ENCODE data around the gene TANGO2. TPM values are rescaled to one million over a fixed set of nuclear protein-coding genes. Genes with fewer than 3 reads are reported as not detected.

The TANGO2 gene
- total and polyA plus RNA-seq, 2 of the 8 experiments (the other 6 are each of a cell fraction or from before 2014, with no cell fraction given): 10.1 to 18.4 TPM

DNA sequence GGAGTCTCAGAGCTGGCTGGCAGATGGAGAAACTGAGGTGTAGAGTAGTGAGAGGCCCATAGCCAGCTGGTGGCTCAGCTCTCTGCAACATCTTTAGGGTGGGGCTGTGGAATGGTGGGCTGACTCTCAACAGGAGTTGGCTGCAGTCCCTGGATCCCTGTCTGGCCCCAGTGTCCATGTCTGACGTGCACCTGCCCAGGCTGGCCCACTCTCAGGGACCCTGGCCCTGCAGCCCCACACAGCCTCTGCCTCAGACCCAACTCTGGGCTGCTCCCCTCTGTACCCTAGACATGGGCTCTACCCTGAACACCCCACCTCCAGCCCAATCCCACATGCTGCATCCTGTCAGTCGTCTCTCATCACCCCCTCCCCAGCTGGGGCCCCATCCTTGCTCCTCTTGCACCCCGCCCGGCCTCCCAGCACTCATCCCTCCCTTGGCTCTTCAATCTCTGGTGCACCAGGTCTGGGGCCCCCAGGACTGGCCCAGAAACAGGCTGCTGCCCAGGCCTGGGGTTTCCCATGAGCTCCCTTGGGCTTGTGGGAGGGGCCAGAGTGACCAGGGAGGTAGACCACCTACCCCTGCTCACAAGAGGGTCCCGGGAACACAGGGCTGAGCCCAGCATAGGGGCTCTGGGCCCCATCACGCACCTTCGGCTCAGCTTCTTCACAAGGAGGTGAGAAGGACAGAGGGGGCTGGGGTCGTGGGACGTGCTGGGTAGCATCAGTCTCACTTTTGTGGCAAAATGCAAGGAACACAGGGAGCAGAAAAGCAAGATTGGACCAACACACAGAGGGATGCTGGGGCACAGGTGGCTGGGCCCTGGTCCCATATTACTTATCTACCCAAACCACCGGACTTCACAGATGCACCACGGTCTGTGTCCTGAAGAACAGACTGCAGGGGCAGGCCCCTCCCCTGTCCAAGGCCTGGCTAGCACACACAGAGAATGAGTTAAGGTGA is 35.8 kb upstream of the TANGO2 start:
- H3K9ac ChIP-seq (replicated peaks in 1 of 4; ENCODE audit: extremely low read depth in 1 of 4, low read depth in 3 of 4, low read length in 3 of 4): no peak overlapping the region
- H3K4me1 ChIP-seq (replicated peaks in 1 of 4; ENCODE audit: control insufficient read depth in 3 of 4, insufficient read depth in 4 of 4, low read length in 3 of 4): peaks cover 0 to 17% (median 11%) of the 10 kb centered on the region in 4 experiments; a peak in 5 of 7 replicates
- H3K18ac ChIP-seq (ENCODE audit: extremely low read depth, low read length): no peak overlapping the region
- H2BK12ac ChIP-seq (ENCODE audit: low read depth, low read length): no peak overlapping the region
- H3K23ac ChIP-seq (ENCODE audit: insufficient read length): no peak overlapping the region
- peaks cover 4% of the 10 kb centered on the region; the same call in 1 of the 2 replicates for H3K23me2 ChIP-seq (ENCODE audit: low read depth, low read length)
- no peak overlapping the region for H2BK5ac ChIP-seq (ENCODE audit: low read depth, low read length)
- no peak for DNase-seq (ENCODE audit: low read depth in 1 of 2, low spot score in 2 of 2)
- peaks cover 10 to 22% of the 10 kb centered on the region in 2 experiments for H4K20me1 ChIP-seq (replicated peaks in 1 of 2; ENCODE audit: control insufficient read depth in 1 of 2, insufficient read depth in 2 of 2, low read length in 2 of 2)
- POLR2A ChIA-PET (ENCODE audit: partially characterized antibody): interaction anchor here (1.2 to 2.7 kb wide), 7 partner anchors 10 to 138 kb away, joined by 3 to 13 read pairs (median 4); no protein-coding TSS in a partner anchor
- WGBS, 2 experiments (ENCODE audit: extremely low coverage in 1 of 2, insufficient coverage in 1 of 2, insufficient read length in 1 of 2, insufficient replicate concordance in 2 of 2, low coverage in 1 of 2, low lambda C conversion rate in 2 of 2, missing lambda C conversion rate in 1 of 2): 82% methylated on average over 11 of the region's 11 CpGs; no CpG with 5 or more reads in 1 of the 2 experiments
- no peak for FAIRE-seq
- H3K27ac ChIP-seq (ENCODE audit: low read depth, low read length): no peak overlapping the region
- H3K14ac ChIP-seq (ENCODE audit: insufficient read length): no peak overlapping the region
- peak overlapping the region in 1 of 2 experiments; percentile 89; a peak in 1 of 4 replicates for H3K4me2 ChIP-seq (ENCODE audit: insufficient read depth in 1 of 2, low read depth in 2 of 2, low read length in 2 of 2)
- H3K27me3 ChIP-seq (replicated peaks in 1 of 4; ENCODE audit: control insufficient read depth in 3 of 4, extremely low read depth in 1 of 4, insufficient read depth in 3 of 4, low read length in 3 of 4): no peaks in the 10 kb centered on the region
- peak overlapping the region; percentile 40; the same call in 1 of the 2 replicates for H2BK15ac ChIP-seq (ENCODE audit: low read length)
- no peak overlapping the region for H3K56ac ChIP-seq (replicated peaks; ENCODE audit: insufficient read length, low read depth, low read length)
- no peak overlapping the region for H2BK20ac ChIP-seq (ENCODE audit: low read length)
- H4K8ac ChIP-seq (ENCODE audit: extremely low read depth, insufficient read depth, low read length): peak overlapping the region; percentile 75; the same call in 1 of the 2 replicates
- H3K36me3 ChIP-seq (ENCODE audit: control insufficient read depth in 2 of 4, insufficient read depth in 4 of 4, low read length in 3 of 4): peaks cover 2 to 14% (median 5%) of the 10 kb centered on the region in 4 experiments; a peak in 5 of 8 replicates
- no peak overlapping the region for H2AFZ ChIP-seq (ENCODE audit: low read length)
- no peak overlapping the region for H4K5ac ChIP-seq (ENCODE audit: insufficient read length, low read depth, low read length)
- no peak overlapping the region for H4K91ac ChIP-seq (replicated peaks; ENCODE audit: insufficient read length, low read length)
- CTCF ChIA-PET (ENCODE audit: partially characterized antibody): interaction anchor here (0.7 to 5.6 kb wide), 6 partner anchors 13 to 94 kb away, joined by 3 to 58 read pairs (median 4); no protein-coding TSS in a partner anchor
- peaks cover 0 to 8% of the 10 kb centered on the region in 2 experiments; a peak in 1 of 4 replicates for H3K79me2 ChIP-seq (ENCODE audit: control insufficient read depth in 1 of 2, insufficient read depth in 2 of 2, low read length in 2 of 2)
- peak overlapping the region; percentile 66; the same call in 1 of the 2 replicates for H2AK5ac ChIP-seq (ENCODE audit: low read depth, low read length)
- no peak overlapping the region for H2BK120ac ChIP-seq (replicated peaks; ENCODE audit: low read depth, low read length)
- H3K9me3 ChIP-seq (ENCODE audit: insufficient read depth in 2 of 2, low read depth in 1 of 2, low read length in 1 of 2): no peaks in the 10 kb centered on the region
- peaks cover 24% of the 10 kb centered on the region for H3K79me1 ChIP-seq (ENCODE audit: low read depth, low read length)
- no peak overlapping the region for H3K4ac ChIP-seq (replicated peaks; ENCODE audit: insufficient read length, low read depth, low read length)
- no peak overlapping the region for H3K4me3 ChIP-seq (ENCODE audit: extremely low read depth in 1 of 4, insufficient read depth in 2 of 4, low read depth in 3 of 4, low read length in 4 of 4)
- TF ChIP-seq BRCA1 (IDR thresholded peaks at IDR 0.05; ENCODE audit: low read depth, low read length): no peak
- no peak for TF ChIP-seq KDM5A (IDR thresholded peaks at IDR 0.05; ENCODE audit: low read length)

Measured in H1 (cell line).